HEK293T (cell line): ENCODE results near the gene ANXA8.

ENCODE experiments used
- ARNT ChIP-seq: fragments of 450-650 bp; IDR thresholded peaks from 2 replicates; pipeline ENCODE4 v1.6.1; 2017; ENCODE audit warnings: mild to moderate bottlenecking
- BHLHE40 ChIP-seq: fragments of 450-650 bp; IDR thresholded peaks from 2 replicates; pipeline ENCODE4 v1.6.1; 2016; ENCODE audit warnings: mild to moderate bottlenecking, moderate library complexity, borderline replicate concordance
- FOXK2 ChIP-seq: fragments of 450-650 bp; IDR thresholded peaks from 2 replicates; pipeline ENCODE4 v1.6.1; 2016; ENCODE audit warnings: mild to moderate bottlenecking
- L3MBTL2 ChIP-seq: fragments of 450-650 bp; conservative IDR thresholded peaks from 2 replicates; pipeline ENCODE4 v1.6.1; 2016; ENCODE audit warnings: mild to moderate bottlenecking
- SP1 ChIP-seq: fragments of 450-650 bp; IDR thresholded peaks from 2 replicates; pipeline ENCODE4 v1.6.1; 2017
- SUZ12 ChIP-seq: fragments of 450-650 bp; IDR thresholded peaks from 2 replicates; pipeline ENCODE4 v1.6.1; 2016; ENCODE audit warnings: mild to moderate bottlenecking
- TARDBP ChIP-seq: fragments of 450-650 bp; IDR thresholded peaks from 2 replicates; pipeline ENCODE4 v1.6.1; 2016

DNA sequence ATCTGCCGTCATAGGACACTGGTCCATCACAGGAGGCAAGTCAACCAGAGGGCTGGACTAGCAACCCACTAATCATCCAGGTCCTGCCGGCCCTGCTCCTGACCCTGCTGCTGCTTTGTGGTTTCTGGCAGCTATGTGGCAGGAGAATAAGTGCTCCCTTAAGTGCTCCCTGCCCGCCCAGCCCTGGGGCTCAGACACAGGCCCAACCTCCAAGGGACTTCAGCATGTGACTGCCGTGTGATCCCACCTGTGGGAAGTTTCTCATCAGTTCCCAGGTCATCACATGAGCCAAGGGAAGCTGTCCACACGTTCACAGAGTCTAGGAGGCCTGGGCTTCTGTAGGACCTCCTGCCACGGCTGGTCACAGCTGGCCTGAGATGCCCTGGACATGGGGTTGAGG, 65.6 kb downstream of the ANXA8 start:
- no peak for TF ChIP-seq L3MBTL2
- no peak for TF ChIP-seq SUZ12
- no peak for TF ChIP-seq TARDBP
- TF ChIP-seq FOXK2, result no peak
- TF ChIP-seq SP1, result no peak
- TF ChIP-seq BHLHE40, result no peak
- TF ChIP-seq ARNT, result no peak
